Caco-2 (cell line): Measurements from ENCODE around the gene REM2. TPM values are rescaled to one million over a fixed set of nuclear protein-coding genes. Genes with fewer than 3 reads are reported as not detected.

Source experiments
- BruUV-seq: library from RNA; stranded (reverse); fragments of 400-500 nt; replicated peaks from 2 replicates; lab custom pipeline; 2021; lab: Mats Ljungman, UMichigan
- CTCF ChIA-PET: fragments of 300-600 bp; sonication (Branson Sonifier 250); formaldehyde crosslinking; loops from one replicate; lab custom pipeline; 2022; ENCODE audit warnings: antibody characterized with exemption; lab: Charles Lee
- POLR2A ChIA-PET: fragments of 300-600 bp; sonication (Branson Sonifier 250); formaldehyde crosslinking; loops from one replicate; lab custom pipeline; 2022; ENCODE audit warnings: antibody characterized with exemption; lab: Charles Lee
- DNase-seq, 2 experiments: peaks; one replicate each; pipeline versions ENCODE4 v3.0.0 to v3.0.0-alpha.2; 2020 to 2022
- H3K27me3 ChIP-seq: replicated peaks from 2 replicates; pipeline ENCODE4 v1.6.0; 2011; ENCODE audit warnings: low read length; ENCODE audit not compliant: control insufficient read depth, insufficient read depth
- H3K36me3 ChIP-seq: 2 replicates; pipeline ENCODE4 v1.5.1; 2011; ENCODE audit warnings: low read length; ENCODE audit not compliant: control insufficient read depth, insufficient read depth
- H3K4me1 ChIP-seq: fragments of 250-450 bp; sonication (Bioruptor Pico); 2 replicates; pipeline ENCODE4 v1.5.1; 2020; ENCODE audit warnings: mild to moderate bottlenecking
- H3K4me3 ChIP-seq: 2 replicates; pipeline ENCODE4 v1.5.1; 2011; ENCODE audit warnings: low read depth, mild to moderate bottlenecking, control low read depth, low read length
- H3K9me3 ChIP-seq: fragments of 250-450 bp; sonication (Bioruptor Pico); 2 replicates; pipeline ENCODE4 v1.5.1; 2020; ENCODE audit warnings: mild to moderate bottlenecking, moderate library complexity
- H3K27ac Mint-ChIP-seq: one replicate; pipeline ENCODE4 v1.8.0; 2022; ENCODE audit warnings: mixed read lengths; ENCODE audit not compliant: unreplicated experiment
- H3K27me3 Mint-ChIP-seq: one replicate; pipeline ENCODE4 v1.8.0; 2022; ENCODE audit warnings: mixed read lengths; ENCODE audit not compliant: insufficient read depth, unreplicated experiment
- H3K36me3 Mint-ChIP-seq: one replicate; pipeline ENCODE4 v1.8.0; 2022; ENCODE audit warnings: mild to moderate bottlenecking, mixed read lengths; ENCODE audit not compliant: insufficient read depth, unreplicated experiment
- H3K4me1 Mint-ChIP-seq: one replicate; pipeline ENCODE4 v1.8.0; 2022; ENCODE audit warnings: low read depth, mixed read lengths; ENCODE audit not compliant: unreplicated experiment
- H3K4me3 Mint-ChIP-seq: one replicate; pipeline ENCODE4 v1.8.0; 2022; ENCODE audit warnings: mild to moderate bottlenecking, moderate library complexity, mixed read lengths; ENCODE audit not compliant: unreplicated experiment
- H3K9me3 Mint-ChIP-seq: one replicate; pipeline ENCODE4 v1.8.0; 2022; ENCODE audit warnings: mixed read lengths; ENCODE audit not compliant: unreplicated experiment
- intact Hi-C: fragments of 100-400 bp; cut with micrococcal nuclease; formaldehyde crosslinking; loops from one replicate; pipeline ENCODE4 v1.10.0; 2022; ENCODE audit not compliant: unreplicated experiment
- total RNA-seq: library from RNA; stranded (reverse); gene quantifications from 2 replicates; pipeline ENCODE4 v1.2.3, GENCODE V29; 2022
- TF ChIP-seq, protein P1 (sequence below), 2 experiments: fragments of 200-600 bp in 1 of 2; IDR thresholded peaks; 1 replicate in 1 of 2; 2 replicates in 1 of 2; pipeline versions ENCODE4 v1.5.1 to v1.8.0; 2011 to 2022; ENCODE audit warnings: antibody characterized with exemption in 1 of 2, control low read depth in 1 of 2, inconsistent platforms in 1 of 2, low read depth in 1 of 2, low read length in 1 of 2, mild to moderate bottlenecking in 1 of 2, moderate library complexity in 1 of 2; ENCODE audit not compliant: insufficient read depth in 1 of 2, severe bottlenecking in 1 of 2, unreplicated experiment in 1 of 2

REM2 gene
- total RNA-seq, 1 experiment from 2014 or later: 0.41 TPM

DNA sequence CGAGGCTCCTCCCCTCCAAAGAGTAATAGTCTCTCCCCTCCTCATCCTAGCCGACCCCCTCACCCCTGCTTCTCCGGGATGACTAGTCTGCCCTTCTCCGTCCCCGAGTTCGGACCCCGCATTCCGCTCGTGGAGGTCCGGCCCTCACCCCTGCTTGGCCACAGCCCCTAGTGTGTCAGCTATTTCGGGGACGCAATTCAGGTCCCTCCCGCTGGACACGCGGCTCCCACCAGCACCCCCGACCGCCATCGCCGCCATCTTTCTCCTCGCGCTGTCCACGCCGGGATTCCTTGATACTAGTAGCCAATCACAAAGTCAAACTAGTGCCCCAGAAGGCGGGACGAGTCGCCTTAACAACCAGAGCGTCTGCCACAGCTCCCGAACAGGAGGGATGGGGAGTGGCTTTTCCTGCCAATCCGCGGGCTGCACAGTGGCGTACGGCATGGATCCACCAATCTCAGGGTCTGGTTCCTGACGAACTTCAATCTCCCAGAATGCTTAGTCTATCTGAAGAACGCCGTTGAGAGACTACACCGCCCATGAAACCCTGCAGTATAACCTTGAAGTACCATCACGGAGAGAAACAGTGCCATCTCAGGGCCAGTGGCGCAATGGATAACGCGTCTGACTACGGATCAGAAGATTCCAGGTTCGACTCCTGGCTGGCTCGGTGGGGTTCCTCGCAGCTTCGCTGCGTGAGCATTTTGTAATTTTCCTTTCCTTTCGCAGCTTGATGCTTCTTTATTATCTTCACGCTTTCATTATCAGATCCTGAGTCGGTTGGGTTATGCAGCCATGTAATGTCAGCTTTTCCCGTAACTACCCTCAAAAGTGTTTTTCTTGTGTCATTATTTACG lies 46.3 kb downstream of the REM2 start, which contains the start of gene PRMT5:
PRMT5 (minus strand) TSS at position 273 of the 857 bp plus-strand sequence; CDS start at position 258, 15 bp downstream.
- Mint-ChIP-seq H3K4me1 (peaks cover 26% of the 10 kb centered on the region), H3K36me3 (peaks cover 36% of the 10 kb centered on the region), H3K9me3 (no peaks in the 10 kb centered on the region), H3K27ac (no peak within 1 kb of the TSS), H3K27me3 (no peaks in the 10 kb centered on the region), H3K4me3 (no peak within 1 kb of the TSS)
- no TSS peak for BruUV-seq
- Histone ChIP-seq H3K36me3 (no peaks in the 10 kb centered on the region; the same call in none of the 2 replicates), H3K9me3 (no peaks in the 10 kb centered on the region), H3K4me3 (peak within 1 kb of the TSS; percentile 89), H3K27me3 (no peaks in the 10 kb centered on the region), H3K4me1 (peaks cover 14% of the 10 kb centered on the region; the same call in 1 of the 2 replicates)
- ChIA-PET POLR2A (interaction anchor here (0.5 to 2.1 kb wide), 10 partner anchors 27 to 166 kb away, joined by 3 to 21 read pairs (median 4); partner anchors contain the start of genes ACIN1, AJUBA, C14orf119 and HAUS4), CTCF (interaction anchor here (0.6 to 2.6 kb wide), 14 partner anchors 10 to 359 kb away, joined by 3 to 19 read pairs (median 5); partner anchors contain the start of genes AJUBA, HAUS4 and RBM23)
- DNase-seq: peak; percentile 98 to 100
- TF ChIP-seq, protein P1, sequence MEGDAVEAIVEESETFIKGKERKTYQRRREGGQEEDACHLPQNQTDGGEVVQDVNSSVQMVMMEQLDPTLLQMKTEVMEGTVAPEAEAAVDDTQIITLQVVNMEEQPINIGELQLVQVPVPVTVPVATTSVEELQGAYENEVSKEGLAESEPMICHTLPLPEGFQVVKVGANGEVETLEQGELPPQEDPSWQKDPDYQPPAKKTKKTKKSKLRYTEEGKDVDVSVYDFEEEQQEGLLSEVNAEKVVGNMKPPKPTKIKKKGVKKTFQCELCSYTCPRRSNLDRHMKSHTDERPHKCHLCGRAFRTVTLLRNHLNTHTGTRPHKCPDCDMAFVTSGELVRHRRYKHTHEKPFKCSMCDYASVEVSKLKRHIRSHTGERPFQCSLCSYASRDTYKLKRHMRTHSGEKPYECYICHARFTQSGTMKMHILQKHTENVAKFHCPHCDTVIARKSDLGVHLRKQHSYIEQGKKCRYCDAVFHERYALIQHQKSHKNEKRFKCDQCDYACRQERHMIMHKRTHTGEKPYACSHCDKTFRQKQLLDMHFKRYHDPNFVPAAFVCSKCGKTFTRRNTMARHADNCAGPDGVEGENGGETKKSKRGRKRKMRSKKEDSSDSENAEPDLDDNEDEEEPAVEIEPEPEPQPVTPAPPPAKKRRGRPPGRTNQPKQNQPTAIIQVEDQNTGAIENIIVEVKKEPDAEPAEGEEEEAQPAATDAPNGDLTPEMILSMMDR (IDR thresholded peaks at IDR 0.05; ENCODE audit: insufficient read depth in 1 of 2, low read depth in 1 of 2, low read length in 1 of 2, severe bottlenecking in 1 of 2, unreplicated experiment in 1 of 2): no peak
- intact Hi-C loops: loop anchor here (1.0 to 2.0 kb wide), 4 partner anchors 10 to 127 kb away; partner anchors contain the start of genes CDH24 and RBM23

DNA sequence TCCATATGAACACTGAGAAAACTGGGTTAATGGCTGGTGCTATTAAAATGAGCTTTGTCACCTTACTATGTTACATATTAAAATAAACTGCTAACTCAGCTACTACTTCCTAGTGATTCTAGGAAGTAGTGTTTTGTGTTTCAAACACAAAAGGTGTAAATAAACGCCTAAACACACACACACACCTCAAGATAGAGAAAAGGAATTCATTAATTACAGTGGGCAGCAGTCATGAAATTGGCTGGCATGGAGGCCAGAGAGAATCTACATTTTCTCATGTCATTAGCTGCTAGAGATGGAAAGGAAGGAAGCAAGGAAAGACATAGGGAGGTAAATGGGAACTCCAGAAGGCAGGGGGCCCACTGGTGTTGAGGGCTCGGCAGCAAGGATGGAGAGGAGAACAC lies 46.9 kb downstream of the REM2 start:
- peaks cover 14% of the 10 kb centered on the region; the same call in 1 of the 2 replicates for H3K4me1 ChIP-seq
- H3K9me3 ChIP-seq: no peaks in the 10 kb centered on the region
- no peak overlapping the region for H3K4me3 Mint-ChIP-seq
- H3K36me3 Mint-ChIP-seq: peaks cover 30% of the 10 kb centered on the region
- intact Hi-C loops: loop anchor here (1.0 to 2.0 kb wide), 4 partner anchors 11 to 127 kb away; partner anchors contain the start of genes CDH24 and RBM23
- no peaks in the 10 kb centered on the region for H3K27me3 Mint-ChIP-seq
- H3K27ac Mint-ChIP-seq: no peak overlapping the region
- POLR2A ChIA-PET: interaction anchor here (0.5 to 2.1 kb wide), 8 partner anchors 27 to 165 kb away, joined by 3 to 21 read pairs (median 4); partner anchors contain the start of genes ACIN1, AJUBA, C14orf119 and HAUS4
- no peaks in the 10 kb centered on the region for H3K9me3 Mint-ChIP-seq
- H3K4me1 Mint-ChIP-seq: peaks cover 26% of the 10 kb centered on the region
- no peaks in the 10 kb centered on the region; the same call in 1 of the 2 replicates for H3K36me3 ChIP-seq
- peak overlapping the region; percentile 29 for H3K4me3 ChIP-seq
- BruUV-seq: no TSS peak
- CTCF ChIA-PET: interaction anchor here (1.0 to 2.6 kb wide), 11 partner anchors 12 to 360 kb away, joined by 3 to 19 read pairs (median 6); partner anchors contain the start of genes AJUBA and HAUS4
- H3K27me3 ChIP-seq: no peaks in the 10 kb centered on the region
- DNase-seq: no peak
- TF ChIP-seq, protein P1 (IDR thresholded peaks at IDR 0.05; ENCODE audit: insufficient read depth in 1 of 2, low read depth in 1 of 2, low read length in 1 of 2, severe bottlenecking in 1 of 2, unreplicated experiment in 1 of 2): no peak

DNA sequence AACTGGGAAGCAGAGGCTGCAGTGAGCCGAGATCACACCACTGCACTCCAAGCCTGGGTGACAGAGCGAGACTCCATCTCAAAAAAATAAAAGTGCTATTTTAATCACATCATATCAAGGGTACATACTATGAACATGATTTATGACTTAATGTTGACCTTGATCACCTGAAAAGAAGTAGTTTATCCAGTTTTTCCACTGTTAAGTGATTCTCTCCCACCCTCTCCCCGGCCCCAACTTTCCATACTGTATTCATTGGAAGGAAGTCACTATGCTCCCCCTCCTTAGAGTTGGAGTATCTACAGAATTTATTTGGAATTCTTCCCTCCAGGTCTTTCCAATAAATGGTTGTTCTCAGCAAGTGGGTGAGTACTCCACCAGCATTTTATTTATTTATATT lies 49.1 kb downstream of the REM2 start:
- no TSS peak for BruUV-seq
- H3K4me1 Mint-ChIP-seq: peaks cover 26% of the 10 kb centered on the region
- H3K4me3 Mint-ChIP-seq: no peak overlapping the region
- intact Hi-C loops: no loop called here
- Histone ChIP-seq H3K9me3 (no peaks in the 10 kb centered on the region), H3K27me3 (no peaks in the 10 kb centered on the region), H3K4me1 (peaks cover 14% of the 10 kb centered on the region; the same call in 1 of the 2 replicates), H3K4me3 (no peak overlapping the region), H3K36me3 (no peaks in the 10 kb centered on the region; the same call in 1 of the 2 replicates)
- ChIA-PET POLR2A (no interaction called here), CTCF (interaction anchor here (0.5 kb wide), 1 partner anchor 76 kb away, joined by 4 read pairs; no protein-coding TSS in a partner anchor)
- no peaks in the 10 kb centered on the region for H3K9me3 Mint-ChIP-seq
- no peaks in the 10 kb centered on the region for H3K27me3 Mint-ChIP-seq
- H3K27ac Mint-ChIP-seq: no peak overlapping the region
- no peak for DNase-seq
- TF ChIP-seq, protein P1 (IDR thresholded peaks at IDR 0.05; ENCODE audit: insufficient read depth in 1 of 2, low read depth in 1 of 2, low read length in 1 of 2, severe bottlenecking in 1 of 2, unreplicated experiment in 1 of 2): no peak
- H3K36me3 Mint-ChIP-seq: peaks cover 9% of the 10 kb centered on the region
